ENCODE results near the gene PLEKHM3.
"Not testable (repeated sequence)": the region's sequence is repeated elsewhere in the genome, so short reads cannot be mapped to it uniquely, and the experiment has no call there.

Gene PLEKHM3

GRCh38 chr2:207813221-207813916 is 212.0 kb downstream of the PLEKHM3 start:
- DNase-seq (ENCODE audit: extremely low spot score, insufficient read length, low read depth): no peak
- no peak for FAIRE-seq

- DNase-seq (ENCODE audit: extremely low spot score, insufficient read length, low read depth) (no peak), FAIRE-seq (no peak)
These were observed 212.6 kb downstream of the PLEKHM3 start for GRCh38 chr2:207812726-207813080.

- no peak for DNase-seq (ENCODE audit: extremely low spot score, insufficient read length, low read depth)
- FAIRE-seq: no peak
These were observed 213.1 kb downstream of the PLEKHM3 start for GRCh38 chr2:207812058-207812725.

GRCh38 chr2:207811658-207812057 is 213.7 kb downstream of the PLEKHM3 start:
- not testable (repeated sequence) for DNase-seq (ENCODE audit: extremely low spot score, insufficient read length, low read depth); FAIRE-seq

GRCh38 chr2:207810200-207810788 is 215.0 kb downstream of the PLEKHM3 start:
- DNase-seq (ENCODE audit: extremely low spot score, insufficient read length, low read depth): no peak
- no peak for FAIRE-seq

- FAIRE-seq (no peak), DNase-seq (ENCODE audit: extremely low spot score, insufficient read length, low read depth) (no peak)
These were observed 217.2 kb downstream of the PLEKHM3 start for GRCh38 chr2:207808119-207808518.

GRCh38 chr2:207807516-207807915 is 217.8 kb downstream of the PLEKHM3 start:
- DNase-seq (ENCODE audit: extremely low spot score, insufficient read length, low read depth): peak; percentile 18
- peak; percentile 9 for FAIRE-seq

GRCh38 chr2:207805566-207806226 is 219.6 kb downstream of the PLEKHM3 start:
- no peak for FAIRE-seq
- no peak for DNase-seq (ENCODE audit: extremely low spot score, insufficient read length, low read depth)

- FAIRE-seq: no peak
- no peak for DNase-seq (ENCODE audit: extremely low spot score, insufficient read length, low read depth)
These were observed 222.7 kb downstream of the PLEKHM3 start for GRCh38 chr2:207802650-207803049.

GRCh38 chr2:207801259-207801658 is 224.1 kb downstream of the PLEKHM3 start:
- no peak for DNase-seq (ENCODE audit: extremely low spot score, insufficient read length, low read depth)

GRCh38 chr2:207796585-207797350 is 228.6 kb downstream of the PLEKHM3 start:
- FAIRE-seq (no peak), DNase-seq (ENCODE audit: extremely low spot score, insufficient read length, low read depth) (no peak)

More at GRCh38 chr2:207801259-207801658, 224.1 kb downstream of the PLEKHM3 start:
- no peak for FAIRE-seq

GRCh38 chr2:207792244-207792785 is 233.0 kb downstream of the PLEKHM3 start:
- DNase-seq (ENCODE audit: extremely low spot score, insufficient read length, low read depth): no peak
- FAIRE-seq: no peak

- no peak for DNase-seq (ENCODE audit: extremely low spot score, insufficient read length, low read depth)
- no peak for FAIRE-seq
These were observed 233.6 kb downstream of the PLEKHM3 start for GRCh38 chr2:207791579-207792243.

GRCh38 chr2:207790898-207791297 is 234.4 kb downstream of the PLEKHM3 start:
- DNase-seq (ENCODE audit: extremely low spot score, insufficient read length, low read depth): no peak
- no peak for FAIRE-seq

GRCh38 chr2:207787800-207788199 is 237.5 kb downstream of the PLEKHM3 start:
- DNase-seq (ENCODE audit: extremely low spot score, insufficient read length, low read depth): no peak
- FAIRE-seq: no peak

- FAIRE-seq (no peak), DNase-seq (ENCODE audit: extremely low spot score, insufficient read length, low read depth) (no peak)
These were observed 238.3 kb downstream of the PLEKHM3 start for GRCh38 chr2:207787017-207787416.

GRCh38 chr2:207784898-207785297 is 240.4 kb downstream of the PLEKHM3 start:
- DNase-seq (ENCODE audit: extremely low spot score, insufficient read length, low read depth): no peak
- FAIRE-seq: no peak

GRCh38 chr2:207783514-207783913 is 241.8 kb downstream of the PLEKHM3 start:
- FAIRE-seq (no peak), DNase-seq (ENCODE audit: extremely low spot score, insufficient read length, low read depth) (no peak)
